WTC11 (cell line): ENCODE results near the gene MIDN.

Experiments used
- CTCF ChIP-seq: fragments of 200-600 bp; IDR thresholded peaks from 2 replicates; pipeline ENCODE4 v1.8.0; 2022; ENCODE audit warnings: antibody characterized with exemption
- TCF7 ChIP-seq: sonication (generic); formaldehyde crosslinking; IDR thresholded peaks from 2 replicates; pipeline ENCODE4 v1.8.0; 2022; ENCODE audit warnings: mild to moderate bottlenecking, low read depth, missing genetic modification reagents, moderate library complexity
- ZNF423 ChIP-seq: fragments of 250-450 bp; sonication (Bioruptor Pico); IDR thresholded peaks from 2 replicates; pipeline ENCODE4 v2.1.2; 2022; ENCODE audit warnings: mild to moderate bottlenecking, moderate library complexity
- TF ChIP-seq, protein P1 (sequence below): sonication (generic); formaldehyde crosslinking; IDR thresholded peaks from 2 replicates; pipeline ENCODE4 v1.8.0; 2022; ENCODE audit warnings: mild to moderate bottlenecking, missing genetic modification reagents
- TF ChIP-seq, protein P2 (sequence below): sonication (generic); formaldehyde crosslinking; IDR thresholded peaks from 2 replicates; pipeline ENCODE4 v1.8.1; 2023; ENCODE audit warnings: mild to moderate bottlenecking, missing genetic modification reagents, moderate library complexity
- TF ChIP-seq, protein P3 (sequence below): sonication (generic); formaldehyde crosslinking; IDR thresholded peaks from 2 replicates; pipeline ENCODE4 v1.8.0; 2022; ENCODE audit warnings: mild to moderate bottlenecking, missing genetic modification reagents

DNA sequence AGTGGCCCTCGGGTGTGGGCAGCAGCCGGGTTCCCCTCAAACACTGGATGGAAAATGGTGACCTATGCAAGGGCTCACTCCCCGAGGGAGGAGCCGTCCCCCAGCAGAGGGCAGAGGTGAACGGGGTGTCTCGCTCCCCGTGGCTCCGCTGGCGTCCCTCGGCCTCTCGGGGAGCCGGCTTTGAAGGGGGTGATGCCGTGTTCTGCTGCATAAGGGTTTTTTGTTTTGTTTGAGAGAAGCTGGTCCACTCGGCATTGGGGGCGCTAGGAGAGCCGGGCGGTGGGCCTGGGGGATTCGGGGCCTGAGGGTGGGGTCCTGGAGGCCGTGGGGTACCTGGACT lies 41.3 kb downstream of the MIDN start:
- no peak for TF ChIP-seq TCF7 (CRISPR knock-in tag)
- TF ChIP-seq ZNF423 (CRISPR knock-in tag): no peak
- no peak for TF ChIP-seq CTCF
- TF ChIP-seq, protein P1, sequence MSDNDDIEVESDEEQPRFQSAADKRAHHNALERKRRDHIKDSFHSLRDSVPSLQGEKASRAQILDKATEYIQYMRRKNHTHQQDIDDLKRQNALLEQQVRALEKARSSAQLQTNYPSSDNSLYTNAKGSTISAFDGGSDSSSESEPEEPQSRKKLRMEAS: no peak
- TF ChIP-seq, protein P2, sequence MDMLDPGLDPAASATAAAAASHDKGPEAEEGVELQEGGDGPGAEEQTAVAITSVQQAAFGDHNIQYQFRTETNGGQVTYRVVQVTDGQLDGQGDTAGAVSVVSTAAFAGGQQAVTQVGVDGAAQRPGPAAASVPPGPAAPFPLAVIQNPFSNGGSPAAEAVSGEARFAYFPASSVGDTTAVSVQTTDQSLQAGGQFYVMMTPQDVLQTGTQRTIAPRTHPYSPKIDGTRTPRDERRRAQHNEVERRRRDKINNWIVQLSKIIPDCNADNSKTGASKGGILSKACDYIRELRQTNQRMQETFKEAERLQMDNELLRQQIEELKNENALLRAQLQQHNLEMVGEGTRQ (CRISPR knock-in tag): no peak
- TF ChIP-seq, protein P3, sequence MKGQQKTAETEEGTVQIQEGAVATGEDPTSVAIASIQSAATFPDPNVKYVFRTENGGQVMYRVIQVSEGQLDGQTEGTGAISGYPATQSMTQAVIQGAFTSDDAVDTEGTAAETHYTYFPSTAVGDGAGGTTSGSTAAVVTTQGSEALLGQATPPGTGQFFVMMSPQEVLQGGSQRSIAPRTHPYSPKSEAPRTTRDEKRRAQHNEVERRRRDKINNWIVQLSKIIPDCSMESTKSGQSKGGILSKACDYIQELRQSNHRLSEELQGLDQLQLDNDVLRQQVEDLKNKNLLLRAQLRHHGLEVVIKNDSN (CRISPR knock-in tag): no peak
